HEK293 (cell line): ENCODE measurements around the gene PGC.

Experiments
- CTCF ChIA-PET: fragments of 350-600 bp; formaldehyde crosslinking; extraction: SDS; loops from one replicate; lab custom pipeline; 2021; ENCODE audit warnings: antibody characterized with exemption; lab: Yijun Ruan, JAX
- POLR2A ChIA-PET: fragments of 300-600 bp; formaldehyde crosslinking; extraction: SDS; loops from one replicate; lab custom pipeline; 2020; ENCODE audit warnings: antibody characterized with exemption, inconsistent platforms; lab: Yijun Ruan, JAX
- H3K27ac ChIP-seq: fragments of 200-500 bp; sonication (Bioruptor generic); 2 replicates; pipeline ENCODE4 v1.5.1; 2014; ENCODE audit warnings: low read depth, low read length, control low read depth, inconsistent platforms; ENCODE audit errors: extremely low read depth
- H3K36me3 ChIP-seq, 2 experiments: fragments of 200-500 bp in 1 of 2; sonication (Bioruptor generic) in 1 of 2; 1 replicate in 1 of 2; 2 replicates in 1 of 2; pipeline ENCODE4 v1.5.1; 2014 to 2017; ENCODE audit warnings: inconsistent platforms in 2 of 2, low read length in 2 of 2; ENCODE audit not compliant: control insufficient read depth in 2 of 2, insufficient read depth in 1 of 2
- H3K4me1 ChIP-seq: fragments of 200-500 bp; sonication (Bioruptor generic); 2 replicates; pipeline ENCODE4 v1.5.1; 2014; ENCODE audit warnings: mild to moderate bottlenecking, low read length, inconsistent platforms; ENCODE audit not compliant: control insufficient read depth, insufficient read depth
- H3K4me3 ChIP-seq: 2 replicates; pipeline ENCODE4 v1.5.1; 2011; ENCODE audit warnings: low read depth, mild to moderate bottlenecking, control low read depth, low read length, moderate library complexity
- H3K9me3 ChIP-seq: fragments of 200-500 bp; sonication (Bioruptor generic); 2 replicates; pipeline ENCODE4 v1.5.1; 2014; ENCODE audit warnings: low read depth, low read length, inconsistent platforms; ENCODE audit not compliant: control insufficient read depth, insufficient read depth
- HOXA7 ChIP-seq: sonication (generic); formaldehyde crosslinking; IDR thresholded peaks from 2 replicates; pipeline ENCODE4 v1.8.1; 2022; ENCODE audit warnings: missing genetic modification reagents, borderline replicate concordance
- KLF1 ChIP-seq: fragments of 450-650 bp; formaldehyde crosslinking; IDR thresholded peaks from 2 replicates; pipeline ENCODE4 v1.5.1; 2016; ENCODE audit warnings: missing biosample characterization, missing genetic modification characterization
- SP7 ChIP-seq: fragments of 450-650 bp; formaldehyde crosslinking; IDR thresholded peaks from 2 replicates; pipeline ENCODE4 v1.5.1; 2016; ENCODE audit warnings: missing biosample characterization, missing genetic modification characterization
- ZFP3 ChIP-seq: fragments of 450-650 bp; formaldehyde crosslinking; IDR thresholded peaks from 2 replicates; pipeline ENCODE4 v1.5.1; 2016; ENCODE audit warnings: low read depth, missing biosample characterization, missing genetic modification characterization
- ZNF121 ChIP-seq: fragments of 450-650 bp; formaldehyde crosslinking; IDR thresholded peaks from 2 replicates; pipeline ENCODE4 v1.5.1; 2016; ENCODE audit warnings: missing biosample characterization, missing genetic modification characterization
- ZNF184 ChIP-seq: fragments of 450-650 bp; IDR thresholded peaks from 2 replicates; pipeline ENCODE4 v1.5.1; 2018; ENCODE audit warnings: missing biosample characterization, mild to moderate bottlenecking, missing genetic modification characterization
- ZNF214 ChIP-seq: fragments of 450-650 bp; formaldehyde crosslinking; IDR thresholded peaks from 2 replicates; pipeline ENCODE4 v1.5.1; 2017; ENCODE audit warnings: missing biosample characterization, mild to moderate bottlenecking, missing genetic modification characterization, borderline replicate concordance
- ZNF23 ChIP-seq: fragments of 450-650 bp; formaldehyde crosslinking; IDR thresholded peaks from 2 replicates; pipeline ENCODE4 v1.5.1; 2016; ENCODE audit warnings: missing biosample characterization, missing genetic modification characterization, borderline replicate concordance
- ZNF302 ChIP-seq: fragments of 450-650 bp; formaldehyde crosslinking; IDR thresholded peaks from 2 replicates; pipeline ENCODE4 v1.5.1; 2016; ENCODE audit warnings: missing biosample characterization, missing genetic modification characterization, low read depth
- ZNF514 ChIP-seq: fragments of 450-650 bp; formaldehyde crosslinking; IDR thresholded peaks from 2 replicates; pipeline ENCODE4 v1.5.1; 2016; ENCODE audit warnings: missing biosample characterization, missing genetic modification characterization
- ZNF658 ChIP-seq: fragments of 450-650 bp; formaldehyde crosslinking; IDR thresholded peaks from 2 replicates; pipeline ENCODE4; 2016; ENCODE audit warnings: missing biosample characterization, missing genetic modification characterization
- TF ChIP-seq, protein P1 (sequence below): fragments of 450-650 bp; formaldehyde crosslinking; IDR thresholded peaks from 2 replicates; pipeline ENCODE4 v1.5.1; 2016; ENCODE audit warnings: missing biosample characterization, missing genetic modification characterization, low read depth
- TF ChIP-seq, protein P2 (sequence below): fragments of 450-650 bp; formaldehyde crosslinking; IDR thresholded peaks from 2 replicates; pipeline ENCODE4 v1.5.1; 2016; ENCODE audit warnings: missing biosample characterization, missing genetic modification characterization
- TF ChIP-seq, protein P3 (sequence below): fragments of 450-650 bp; formaldehyde crosslinking; IDR thresholded peaks from 2 replicates; pipeline ENCODE4 v1.5.1; 2016; ENCODE audit warnings: missing biosample characterization, missing genetic modification characterization
- TF ChIP-seq, protein P4 (sequence below): fragments of 450-650 bp; formaldehyde crosslinking; IDR thresholded peaks from 2 replicates; pipeline ENCODE4 v1.5.1; 2016; ENCODE audit warnings: missing biosample characterization, missing genetic modification characterization
- TF ChIP-seq, protein P5 (sequence below): fragments of 450-650 bp; formaldehyde crosslinking; IDR thresholded peaks from 2 replicates; pipeline ENCODE4 v1.5.1; 2016; ENCODE audit warnings: missing biosample characterization, missing genetic modification characterization

Gene PGC

DNA sequence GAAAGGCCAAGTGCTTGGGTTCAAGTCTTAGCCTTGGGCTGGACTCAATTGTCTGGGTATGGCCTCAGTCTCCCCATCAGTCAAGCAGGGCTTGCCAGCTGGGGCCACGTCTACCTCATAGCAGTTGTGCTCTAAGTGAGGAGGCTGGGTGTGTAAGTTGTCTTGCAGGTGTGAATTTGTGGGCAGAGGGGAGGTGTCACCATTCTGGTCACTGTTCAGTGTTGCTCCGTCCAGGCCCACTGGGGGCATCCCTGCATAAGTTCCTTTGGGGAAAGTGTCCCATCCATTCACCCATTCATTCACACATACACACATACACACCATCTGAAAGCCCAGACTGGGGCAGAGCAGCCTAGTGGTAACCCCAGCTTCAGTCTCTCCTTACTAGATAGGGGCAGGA is 48.1 kb downstream of the PGC start:
- Histone ChIP-seq H3K4me1 (no peaks in the 10 kb centered on the region), H3K9me3 (no peaks in the 10 kb centered on the region), H3K4me3 (no peak overlapping the region), H3K36me3 (no peaks in the 10 kb centered on the region), H3K27ac (no peak overlapping the region)
- no peak for TF ChIP-seq ZFP3 (tag by site-specific recombination)
- TF ChIP-seq ZNF214 (tag by site-specific recombination): no peak
- POLR2A ChIA-PET: no interaction called here
- CTCF ChIA-PET: interaction anchor here (0.6 to 2.7 kb wide), 7 partner anchors 10 to 331 kb away, joined by 3 to 20 read pairs (median 5); partner anchors contain the start of gene TOMM6

DNA sequence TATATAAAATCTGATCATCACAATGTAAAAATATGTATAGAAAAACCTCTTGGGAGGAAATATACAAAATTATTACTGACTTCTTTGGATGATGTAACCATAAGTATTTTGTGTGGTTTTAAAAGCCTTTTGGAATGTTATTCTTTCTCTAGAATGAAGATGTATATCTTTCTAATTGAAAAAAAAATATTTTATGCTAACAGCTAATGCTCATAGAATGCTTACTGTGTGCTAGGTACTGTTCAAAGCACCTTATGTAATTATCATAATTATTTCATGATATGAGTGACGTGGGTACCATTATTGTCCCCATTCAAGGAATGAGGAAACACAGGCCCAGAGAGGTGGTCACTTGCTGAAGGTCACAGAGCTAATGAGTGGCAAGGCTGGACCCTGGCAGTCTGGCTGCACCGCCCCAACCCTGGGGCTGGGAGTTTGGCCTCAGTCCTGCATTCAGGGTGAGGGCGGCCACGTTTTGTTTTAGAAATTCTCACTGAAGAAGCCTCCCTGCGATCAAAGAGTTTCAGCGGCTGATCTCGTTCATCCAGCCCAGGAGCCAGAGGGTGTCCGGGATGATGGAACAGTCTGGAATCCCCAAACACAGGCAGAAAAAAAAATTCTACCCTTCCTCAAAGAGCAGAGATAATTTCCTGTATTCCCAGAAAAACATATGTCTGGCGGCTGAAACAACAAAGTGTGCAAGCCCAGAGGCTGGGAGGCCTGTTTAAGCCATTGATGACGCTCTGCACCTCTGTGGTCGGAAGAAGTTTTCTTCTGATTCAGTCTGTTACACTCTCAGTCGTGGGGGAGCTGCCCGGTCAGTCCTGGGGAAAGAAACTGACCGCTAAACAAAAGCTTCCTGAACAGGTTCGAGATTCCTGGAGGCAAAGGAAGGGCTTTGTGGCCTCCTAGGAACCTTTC is 49.1 kb downstream of the PGC start:
- no peaks in the 10 kb centered on the region for H3K9me3 ChIP-seq
- no peaks in the 10 kb centered on the region for H3K36me3 ChIP-seq
- no peaks in the 10 kb centered on the region for H3K4me1 ChIP-seq
- POLR2A ChIA-PET: no interaction called here
- CTCF ChIA-PET: interaction anchor here (0.7 to 4.9 kb wide), 5 partner anchors 8 to 330 kb away, joined by 5 to 37 read pairs (median 6); no protein-coding TSS in a partner anchor
- H3K27ac ChIP-seq: no peak overlapping the region
- H3K4me3 ChIP-seq: no peak overlapping the region
- TF ChIP-seq ZNF302 (tag by site-specific recombination): no peak
- TF ChIP-seq, protein P1, sequence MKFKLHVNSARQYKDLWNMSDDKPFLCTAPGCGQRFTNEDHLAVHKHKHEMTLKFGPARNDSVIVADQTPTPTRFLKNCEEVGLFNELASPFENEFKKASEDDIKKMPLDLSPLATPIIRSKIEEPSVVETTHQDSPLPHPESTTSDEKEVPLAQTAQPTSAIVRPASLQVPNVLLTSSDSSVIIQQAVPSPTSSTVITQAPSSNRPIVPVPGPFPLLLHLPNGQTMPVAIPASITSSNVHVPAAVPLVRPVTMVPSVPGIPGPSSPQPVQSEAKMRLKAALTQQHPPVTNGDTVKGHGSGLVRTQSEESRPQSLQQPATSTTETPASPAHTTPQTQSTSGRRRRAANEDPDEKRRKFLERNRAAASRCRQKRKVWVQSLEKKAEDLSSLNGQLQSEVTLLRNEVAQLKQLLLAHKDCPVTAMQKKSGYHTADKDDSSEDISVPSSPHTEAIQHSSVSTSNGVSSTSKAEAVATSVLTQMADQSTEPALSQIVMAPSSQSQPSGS (tag by site-specific recombination): peak; percentile 53; the same call in 1 of the 2 replicates
- TF ChIP-seq ZNF23 (tag by site-specific recombination): no peak

DNA sequence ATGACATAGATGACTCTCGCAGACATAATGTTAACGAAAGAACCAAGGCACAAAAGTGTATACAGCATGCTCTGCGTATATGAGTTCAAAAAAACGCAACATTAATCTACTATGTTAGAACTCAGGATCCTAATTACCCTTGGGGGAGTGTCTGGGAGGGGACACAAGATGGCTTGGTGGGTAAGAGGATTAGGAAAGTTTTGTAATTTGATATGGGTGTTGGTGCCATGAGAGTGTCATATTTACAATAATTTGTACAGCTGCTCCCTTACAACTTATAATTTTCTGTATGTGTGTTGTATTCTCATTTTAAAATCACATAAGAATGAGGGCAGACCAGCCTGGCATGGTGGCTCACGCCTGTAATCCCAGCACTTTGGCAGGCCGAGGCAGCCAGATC is 50.4 kb downstream of the PGC start:
- POLR2A ChIA-PET: no interaction called here
- CTCF ChIA-PET: interaction anchor here (0.7 to 4.9 kb wide), 2 partner anchors 9 to 89 kb away, joined by 3 to 37 read pairs; no protein-coding TSS in a partner anchor
- Histone ChIP-seq H3K4me1 (no peaks in the 10 kb centered on the region), H3K27ac (no peak overlapping the region), H3K9me3 (no peaks in the 10 kb centered on the region), H3K36me3 (no peaks in the 10 kb centered on the region)
- TF ChIP-seq ZNF184 (no peak), KLF1 (tag by site-specific recombination) (peak; percentile 67), SP7 (tag by site-specific recombination) (peak; percentile 85), ZNF514 (tag by site-specific recombination) (no peak), ZNF214 (tag by site-specific recombination) (no peak), ZNF121 (peak; percentile 88), ZNF23 (tag by site-specific recombination) (no peak)
- TF ChIP-seq, protein P2, sequence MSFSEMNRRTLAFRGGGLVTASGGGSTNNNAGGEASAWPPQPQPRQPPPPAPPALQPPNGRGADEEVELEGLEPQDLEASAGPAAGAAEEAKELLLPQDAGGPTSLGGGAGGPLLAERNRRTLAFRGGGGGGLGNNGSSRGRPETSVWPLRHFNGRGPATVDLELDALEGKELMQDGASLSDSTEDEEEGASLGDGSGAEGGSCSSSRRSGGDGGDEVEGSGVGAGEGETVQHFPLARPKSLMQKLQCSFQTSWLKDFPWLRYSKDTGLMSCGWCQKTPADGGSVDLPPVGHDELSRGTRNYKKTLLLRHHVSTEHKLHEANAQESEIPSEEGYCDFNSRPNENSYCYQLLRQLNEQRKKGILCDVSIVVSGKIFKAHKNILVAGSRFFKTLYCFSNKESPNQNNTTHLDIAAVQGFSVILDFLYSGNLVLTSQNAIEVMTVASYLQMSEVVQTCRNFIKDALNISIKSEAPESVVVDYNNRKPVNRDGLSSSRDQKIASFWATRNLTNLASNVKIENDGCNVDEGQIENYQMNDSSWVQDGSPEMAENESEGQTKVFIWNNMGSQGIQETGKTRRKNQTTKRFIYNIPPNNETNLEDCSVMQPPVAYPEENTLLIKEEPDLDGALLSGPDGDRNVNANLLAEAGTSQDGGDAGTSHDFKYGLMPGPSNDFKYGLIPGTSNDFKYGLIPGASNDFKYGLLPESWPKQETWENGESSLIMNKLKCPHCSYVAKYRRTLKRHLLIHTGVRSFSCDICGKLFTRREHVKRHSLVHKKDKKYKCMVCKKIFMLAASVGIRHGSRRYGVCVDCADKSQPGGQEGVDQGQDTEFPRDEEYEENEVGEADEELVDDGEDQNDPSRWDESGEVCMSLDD (tag by site-specific recombination): no peak
- TF ChIP-seq, all 188 proteins: peak for 3
- no peak overlapping the region for H3K4me3 ChIP-seq

DNA sequence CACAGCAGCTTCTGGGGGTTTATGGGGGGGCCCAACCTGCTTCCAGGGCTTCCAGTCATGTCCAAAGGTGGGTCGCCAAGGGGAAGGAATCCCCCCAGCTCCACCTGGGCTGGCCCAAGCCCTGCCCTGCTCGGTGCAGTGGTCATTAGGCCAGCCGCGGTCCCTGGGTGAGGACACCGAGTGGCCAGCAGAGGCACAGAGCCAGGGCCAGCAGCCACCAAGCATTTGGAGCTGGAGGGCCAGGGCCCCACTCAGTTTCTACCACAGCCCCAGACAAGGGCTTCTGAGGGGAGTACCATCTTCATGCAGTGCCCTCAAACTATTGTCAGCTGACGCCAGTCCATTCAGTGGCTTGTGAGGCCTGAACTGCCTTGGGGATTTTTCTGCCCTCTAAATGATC is 51.4 kb downstream of the PGC start:
- ChIA-PET CTCF (interaction anchor here (0.7 to 4.9 kb wide), 6 partner anchors 10 to 405 kb away, joined by 3 to 37 read pairs (median 11); no protein-coding TSS in a partner anchor), POLR2A (interaction anchor here (1.8 kb wide), 1 partner anchor 9 kb away, joined by 4 read pairs; no protein-coding TSS in a partner anchor)
- no peaks in the 10 kb centered on the region for H3K9me3 ChIP-seq
- no peak overlapping the region for H3K27ac ChIP-seq
- no peaks in the 10 kb centered on the region for H3K4me1 ChIP-seq
- no peaks in the 10 kb centered on the region for H3K36me3 ChIP-seq
- H3K4me3 ChIP-seq: no peak overlapping the region
- TF ChIP-seq HOXA7 (CRISPR knock-in tag) (no peak), ZNF658 (tag by site-specific recombination) (no peak)
- TF ChIP-seq, protein P3, sequence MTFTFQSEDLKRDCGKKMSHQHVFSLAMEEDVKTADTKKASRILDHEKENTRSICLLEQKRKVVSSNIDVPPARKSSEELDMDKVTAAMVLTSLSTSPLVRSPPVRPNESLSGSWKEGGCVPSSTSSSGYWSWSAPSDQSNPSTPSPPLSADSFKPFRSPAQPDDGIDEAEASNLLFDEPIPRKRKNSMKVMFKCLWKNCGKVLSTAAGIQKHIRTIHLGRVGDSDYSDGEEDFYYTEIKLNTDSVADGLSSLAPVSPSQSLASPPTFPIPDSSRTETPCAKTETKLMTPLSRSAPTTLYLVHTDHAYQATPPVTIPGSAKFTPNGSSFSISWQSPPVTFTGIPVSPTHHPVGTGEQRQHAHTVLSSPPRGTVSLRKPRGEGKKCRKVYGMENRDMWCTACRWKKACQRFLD (tag by site-specific recombination): no peak
- TF ChIP-seq, protein P4, sequence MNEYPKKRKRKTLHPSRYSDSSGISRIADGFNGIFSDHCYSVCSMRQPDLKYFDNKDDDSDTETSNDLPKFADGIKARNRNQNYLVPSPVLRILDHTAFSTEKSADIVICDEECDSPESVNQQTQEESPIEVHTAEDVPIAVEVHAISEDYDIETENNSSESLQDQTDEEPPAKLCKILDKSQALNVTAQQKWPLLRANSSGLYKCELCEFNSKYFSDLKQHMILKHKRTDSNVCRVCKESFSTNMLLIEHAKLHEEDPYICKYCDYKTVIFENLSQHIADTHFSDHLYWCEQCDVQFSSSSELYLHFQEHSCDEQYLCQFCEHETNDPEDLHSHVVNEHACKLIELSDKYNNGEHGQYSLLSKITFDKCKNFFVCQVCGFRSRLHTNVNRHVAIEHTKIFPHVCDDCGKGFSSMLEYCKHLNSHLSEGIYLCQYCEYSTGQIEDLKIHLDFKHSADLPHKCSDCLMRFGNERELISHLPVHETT (tag by site-specific recombination): no peak
- TF ChIP-seq, protein P5, sequence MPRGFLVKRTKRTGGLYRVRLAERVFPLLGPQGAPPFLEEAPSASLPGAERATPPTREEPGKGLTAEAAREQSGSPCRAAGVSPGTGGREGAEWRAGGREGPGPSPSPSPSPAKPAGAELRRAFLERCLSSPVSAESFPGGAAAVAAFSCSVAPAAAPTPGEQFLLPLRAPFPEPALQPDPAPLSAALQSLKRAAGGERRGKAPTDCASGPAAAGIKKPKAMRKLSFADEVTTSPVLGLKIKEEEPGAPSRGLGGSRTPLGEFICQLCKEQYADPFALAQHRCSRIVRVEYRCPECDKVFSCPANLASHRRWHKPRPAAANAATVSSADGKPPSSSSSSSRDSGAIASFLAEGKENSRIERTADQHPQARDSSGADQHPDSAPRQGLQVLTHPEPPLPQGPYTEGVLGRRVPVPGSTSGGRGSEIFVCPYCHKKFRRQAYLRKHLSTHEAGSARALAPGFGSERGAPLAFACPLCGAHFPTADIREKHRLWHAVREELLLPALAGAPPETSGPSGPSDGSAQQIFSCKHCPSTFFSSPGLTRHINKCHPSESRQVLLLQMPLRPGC (tag by site-specific recombination): no peak
